Right kidney (tissue), 9 donors: ENCODE data around the gene MYOG.

Source experiments
- DNase-seq: peaks from one replicate; pipeline ENCODE4 v3.0.0-alpha.2; 2016
- long read RNA-seq, 8 donors: transcript quantifications; one replicate each; lab custom pipeline, GENCODE V29; 2026

The MYOG gene
- long read RNA-seq, donor 1, result 0 reads
- long read RNA-seq, donor 2, result 0 reads
- long read RNA-seq, donor 3, result 0 reads
- long read RNA-seq, donor 4, result 0 reads
- long read RNA-seq, donor 5, result 0 reads
- long read RNA-seq, donor 6, result 0 reads
- long read RNA-seq, donor 7, partial matches to known transcripts, result 0 of 3 reads
- long read RNA-seq, donor 7, other reads (novel, unspliced or antisense), result 0 of 3 reads
- long read RNA-seq, donor 8, result 0 reads

DNA sequence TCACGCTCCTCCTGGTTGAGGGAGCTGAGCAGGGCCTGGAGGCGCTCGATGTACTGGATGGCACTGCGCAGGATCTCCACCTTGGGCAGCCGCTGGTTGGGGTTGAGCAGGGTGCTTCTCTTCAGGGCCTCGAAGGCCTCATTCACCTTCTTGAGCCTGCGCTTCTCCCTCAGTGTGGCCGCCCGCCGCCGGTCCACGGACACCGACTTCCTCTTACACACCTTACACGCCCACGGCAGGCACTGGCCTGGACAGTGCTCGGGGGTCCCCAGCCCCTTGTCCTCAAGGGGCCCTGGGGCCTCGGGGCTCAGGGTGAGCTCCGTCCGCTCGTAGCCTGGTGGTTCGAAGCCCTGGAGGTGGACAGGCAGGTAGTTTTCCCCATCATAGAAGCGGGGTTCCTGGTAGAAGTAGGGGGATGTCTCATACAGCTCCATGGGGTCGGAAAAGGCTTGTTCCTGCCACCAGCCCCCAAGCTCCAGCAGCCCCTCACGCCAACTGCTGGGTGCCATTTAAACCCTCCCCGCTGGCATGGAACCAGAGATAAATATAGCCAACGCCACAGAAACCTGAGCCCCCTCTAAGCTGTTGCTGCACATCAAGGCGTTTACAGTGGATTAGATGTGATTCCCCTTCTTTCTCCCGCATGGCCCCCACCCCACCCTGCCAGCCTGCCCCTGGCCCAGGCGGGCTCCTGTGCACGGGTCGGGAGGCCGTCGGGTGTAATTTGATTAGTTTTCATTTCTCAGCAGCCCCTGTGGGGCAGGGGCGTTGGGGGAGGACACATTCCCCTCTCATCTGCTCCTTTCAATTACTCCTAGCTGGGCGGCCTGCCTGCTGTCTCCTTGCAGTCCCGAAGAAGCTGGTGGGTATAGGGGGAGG lies at the start of gene MYOG:
TSS of gene MYOG (minus strand) at position 485 of the 879 bp plus-strand sequence. CDS start at position 434, 51 bp downstream.
- no peak for DNase-seq

DNA sequence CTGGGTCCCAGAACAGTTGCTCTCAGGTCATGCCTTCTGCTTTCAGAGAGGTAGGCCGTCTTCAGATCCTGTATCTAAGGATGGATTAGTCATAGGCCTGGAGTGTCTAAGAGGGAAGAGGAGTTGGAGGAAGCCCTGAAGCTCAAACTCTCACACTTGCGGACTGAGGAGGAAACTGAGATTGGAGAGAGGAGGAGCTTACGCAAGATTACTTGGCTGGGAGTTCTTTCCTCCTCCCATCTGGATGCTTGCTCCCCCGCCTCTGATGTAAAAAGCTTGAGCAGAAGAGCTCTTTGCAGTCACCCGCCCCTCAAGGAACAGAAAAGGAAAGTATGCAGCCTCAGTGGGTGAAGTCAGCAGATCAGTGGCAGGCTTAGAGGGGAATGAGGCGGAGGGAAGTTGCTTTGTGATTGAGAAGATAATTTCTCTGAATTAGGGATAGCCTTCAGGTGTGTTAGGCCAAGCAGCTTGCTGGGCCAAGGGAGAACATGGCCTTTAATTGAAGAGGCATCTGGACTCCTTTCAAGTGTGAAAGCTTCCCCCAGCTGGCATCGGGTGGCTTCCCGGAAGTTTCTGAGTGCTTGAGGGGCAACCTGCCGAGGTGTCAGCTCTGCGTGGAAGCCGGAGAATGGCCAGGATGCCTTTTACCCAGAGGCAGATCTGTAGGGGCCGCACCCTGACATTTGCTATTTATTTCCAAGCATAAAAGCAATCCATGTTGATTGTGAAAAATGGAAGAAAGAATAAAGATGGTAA lies 48.3 kb upstream of the MYOG start:
- no peak for DNase-seq

DNA sequence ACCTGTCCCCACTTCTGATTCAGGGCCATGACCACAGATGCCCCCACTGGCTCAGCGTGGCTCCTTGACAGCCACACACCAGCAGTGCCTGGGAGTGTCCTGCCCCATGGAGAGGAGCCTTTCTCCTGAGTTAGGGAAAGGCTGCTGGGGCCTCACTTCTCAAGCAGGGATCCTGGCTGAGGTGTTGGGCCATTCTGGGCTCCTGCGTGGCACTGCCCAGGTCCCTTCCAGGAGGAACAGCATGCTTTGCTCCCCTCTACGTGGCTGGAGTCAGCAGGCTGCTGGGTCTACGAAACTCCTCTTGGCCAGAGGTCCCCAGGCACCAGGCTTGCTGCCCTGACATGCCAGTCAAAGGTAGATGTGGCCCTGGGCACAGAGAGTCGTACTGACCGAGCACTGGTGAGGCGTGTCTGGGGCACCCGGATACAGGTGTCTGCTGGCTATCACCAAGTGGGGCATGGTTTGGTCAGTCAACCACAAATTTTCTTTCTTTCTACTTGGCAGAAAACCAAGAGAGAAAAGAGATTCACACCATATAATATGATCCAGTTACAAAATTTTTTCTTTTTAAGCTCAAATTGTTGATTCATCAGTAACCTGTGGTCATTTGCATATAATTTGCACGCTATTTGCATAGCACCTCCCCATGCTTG lies 45.9 kb upstream of the MYOG start:
- DNase-seq, result no peak

DNA sequence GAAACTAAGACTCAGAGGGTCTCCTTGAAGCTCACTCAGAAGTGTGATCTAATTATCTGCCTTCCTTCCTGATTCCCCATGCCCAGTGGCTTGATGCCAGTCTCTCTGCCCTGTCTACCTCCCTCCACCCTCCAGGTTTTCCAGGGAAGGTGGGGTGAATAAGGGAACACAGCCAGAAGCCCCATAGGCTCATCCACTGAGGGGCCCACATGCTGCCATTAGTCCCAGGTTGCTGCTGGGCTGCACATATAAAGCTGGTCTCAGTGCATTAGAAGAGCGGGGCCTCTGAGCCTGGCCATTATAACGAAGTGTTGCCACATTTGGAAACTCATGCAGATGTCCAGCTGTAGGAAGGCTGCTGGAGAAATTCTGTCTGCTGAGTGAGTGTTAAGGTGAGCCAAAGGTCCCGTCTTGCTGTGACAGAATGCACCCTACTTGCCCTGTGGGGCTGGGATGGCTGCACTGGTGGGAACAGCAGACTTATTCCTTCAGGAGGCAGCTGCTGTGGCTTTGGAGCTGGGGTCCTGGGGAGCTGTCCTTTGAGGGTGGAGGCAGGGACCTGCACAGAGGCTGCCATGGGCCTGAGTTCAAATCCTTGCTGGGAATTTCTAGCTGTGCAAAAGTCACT lies 44.7 kb upstream of the MYOG start:
- DNase-seq, result no peak

DNA sequence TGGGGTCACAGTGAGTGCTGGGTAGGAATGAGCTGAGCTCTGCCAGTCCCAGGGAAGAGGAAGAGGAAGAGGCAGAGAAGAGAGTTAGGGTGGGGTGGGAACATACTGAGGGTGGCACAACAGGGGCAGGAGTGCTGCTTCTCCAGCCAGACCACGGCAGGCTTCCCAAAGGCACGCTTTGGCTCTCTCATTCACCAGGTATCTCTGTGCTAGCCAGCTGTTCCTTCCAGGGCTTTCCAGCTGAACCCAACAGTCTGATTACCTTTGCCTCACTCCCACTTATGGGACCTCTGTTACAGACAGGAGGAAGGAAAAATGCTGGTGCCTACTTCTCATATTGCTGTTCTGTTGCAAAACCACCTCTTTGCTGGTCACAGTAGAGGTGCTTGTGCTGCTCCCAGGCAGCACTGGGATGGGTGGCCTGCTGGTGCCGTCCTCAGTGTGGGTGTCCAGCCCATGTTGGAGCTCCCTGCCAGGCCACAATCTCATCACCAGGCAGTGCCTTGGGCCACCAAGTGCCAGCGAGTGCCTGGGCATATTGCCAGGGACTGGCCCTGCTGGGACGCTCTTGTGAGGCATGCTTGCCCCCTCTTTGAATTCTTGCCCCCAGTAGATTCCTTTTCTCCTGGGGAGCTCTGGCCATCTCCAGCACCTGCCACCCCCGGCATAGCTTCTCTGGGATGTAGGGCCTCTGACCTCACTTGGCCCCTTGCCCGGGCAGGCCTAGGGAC lies 43.9 kb upstream of the MYOG start:
- no peak for DNase-seq

DNA sequence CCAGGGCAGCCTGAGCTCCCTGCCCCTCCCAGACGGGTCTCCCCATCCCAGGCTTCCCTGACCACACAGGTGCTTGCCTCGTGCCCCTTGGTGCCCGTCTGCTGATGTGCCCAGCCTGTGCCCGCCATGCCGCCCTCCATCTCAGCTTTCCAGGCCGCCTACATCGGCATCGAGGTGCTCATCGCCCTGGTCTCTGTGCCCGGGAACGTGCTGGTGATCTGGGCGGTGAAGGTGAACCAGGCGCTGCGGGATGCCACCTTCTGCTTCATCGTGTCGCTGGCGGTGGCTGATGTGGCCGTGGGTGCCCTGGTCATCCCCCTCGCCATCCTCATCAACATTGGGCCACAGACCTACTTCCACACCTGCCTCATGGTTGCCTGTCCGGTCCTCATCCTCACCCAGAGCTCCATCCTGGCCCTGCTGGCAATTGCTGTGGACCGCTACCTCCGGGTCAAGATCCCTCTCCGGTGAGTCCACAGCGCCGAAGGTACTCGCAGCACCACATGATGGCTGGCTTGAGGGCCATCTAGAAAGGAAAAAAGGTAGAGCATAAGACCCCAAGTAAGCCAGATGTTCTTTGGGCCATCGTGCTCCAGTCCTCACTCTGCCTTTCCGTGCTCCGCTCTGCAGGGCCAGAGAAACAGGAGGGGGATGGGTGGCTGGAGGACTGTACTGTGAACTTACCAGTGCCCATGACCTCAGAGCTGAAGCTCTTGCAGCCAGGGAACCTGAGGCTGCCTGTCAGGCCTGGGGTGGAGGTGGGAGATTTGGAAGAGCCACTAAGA lies 43.1 kb upstream of the MYOG start:
- no peak for DNase-seq

DNA sequence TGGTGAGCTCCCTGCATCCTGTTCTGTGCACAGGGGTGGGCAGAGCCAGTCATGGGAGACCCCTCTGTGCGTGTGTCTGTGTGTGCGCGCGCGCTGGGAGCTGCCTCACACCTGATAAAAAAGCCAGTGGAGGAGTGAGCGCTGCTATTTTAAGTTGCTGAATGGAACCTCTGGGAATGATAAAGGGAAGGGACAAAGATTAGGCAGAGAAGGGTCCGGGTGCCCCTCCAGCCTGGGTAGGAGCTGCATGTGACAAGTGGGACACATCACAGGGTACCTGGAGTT lies 42.6 kb upstream of the MYOG start:
- DNase-seq, result no peak

DNA sequence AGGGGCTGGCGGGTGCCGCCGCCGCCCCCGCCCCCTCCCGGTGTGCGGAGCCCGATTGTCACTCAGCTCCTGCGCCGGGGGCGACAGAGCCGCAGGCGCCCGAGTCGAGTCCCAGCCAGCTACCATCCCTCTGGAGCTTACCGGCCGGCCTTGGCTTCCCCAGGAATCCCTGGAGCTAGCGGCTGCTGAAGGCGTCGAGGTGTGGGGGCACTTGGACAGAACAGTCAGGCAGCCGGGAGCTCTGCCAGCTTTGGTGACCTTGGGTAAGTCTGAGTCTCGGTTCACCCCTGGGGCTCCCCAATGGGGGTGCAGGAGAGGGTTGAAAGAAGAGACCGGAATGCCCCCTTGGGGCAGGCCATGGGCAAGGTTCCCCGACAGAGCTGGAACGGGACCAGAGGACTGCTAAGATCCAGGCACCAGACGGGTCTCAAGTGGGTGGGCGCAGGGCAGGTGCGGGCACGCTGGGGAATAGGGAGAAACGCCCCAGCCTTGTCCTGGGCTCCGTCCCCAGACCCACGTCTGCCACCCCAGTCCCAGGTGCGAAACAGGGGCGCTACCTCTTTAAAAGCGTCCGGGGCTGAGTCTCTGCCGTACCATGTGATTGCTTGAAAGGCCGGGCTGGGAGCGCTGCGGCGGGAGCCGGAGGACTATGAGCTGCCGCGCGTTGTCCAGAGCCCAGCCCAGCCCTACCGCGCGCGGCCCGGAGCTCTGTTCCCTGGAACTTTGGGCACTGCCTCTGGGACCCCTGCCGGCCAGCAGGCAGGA lies 42.0 kb upstream of the MYOG start, which contains the start of gene ADORA1:
TSS of gene ADORA1 (plus strand) at position 61 of the 765 bp plus-strand sequence. CDS start 1,116 bp downstream, outside the sequence.
- DNase-seq, result peak; percentile 76

DNA sequence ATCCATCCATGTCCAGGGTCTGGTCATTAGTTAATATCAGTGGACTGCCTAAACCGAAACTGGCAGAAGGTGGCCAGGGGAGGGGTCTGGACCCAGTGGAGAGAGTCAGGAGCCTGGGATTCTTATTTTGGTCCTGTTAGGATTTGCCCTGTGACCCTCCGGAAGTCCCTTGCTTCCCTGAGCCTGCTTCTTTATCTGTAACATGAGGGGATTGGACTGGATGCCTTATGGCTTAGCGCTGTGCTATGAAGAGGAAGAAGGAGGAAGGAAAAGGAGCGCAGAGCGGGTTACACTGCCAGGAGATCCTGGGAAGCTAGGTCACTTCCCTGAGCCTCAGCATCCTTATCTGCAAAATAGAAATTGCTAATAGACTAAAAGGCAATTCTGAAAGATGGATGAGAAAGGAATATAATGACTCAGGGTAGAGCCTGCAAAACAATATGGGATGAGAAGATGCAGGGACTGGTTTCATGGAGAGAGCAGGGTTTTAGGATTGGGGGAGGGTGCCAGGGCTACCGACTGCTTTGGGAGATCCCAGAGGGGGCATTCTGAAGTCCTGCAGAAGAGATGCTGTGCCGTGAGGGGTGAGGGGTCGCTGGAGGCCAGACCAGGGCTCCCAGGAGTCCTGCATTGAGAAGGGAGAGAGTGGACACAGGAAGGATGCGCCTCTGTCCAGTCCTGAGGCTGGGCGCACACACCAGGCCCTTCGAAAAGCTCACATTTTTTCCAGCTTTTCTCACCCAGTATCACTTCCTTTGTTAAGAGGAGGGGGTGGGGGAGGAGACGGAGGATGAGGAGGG lies 41.3 kb upstream of the MYOG start:
- DNase-seq, result no peak

DNA sequence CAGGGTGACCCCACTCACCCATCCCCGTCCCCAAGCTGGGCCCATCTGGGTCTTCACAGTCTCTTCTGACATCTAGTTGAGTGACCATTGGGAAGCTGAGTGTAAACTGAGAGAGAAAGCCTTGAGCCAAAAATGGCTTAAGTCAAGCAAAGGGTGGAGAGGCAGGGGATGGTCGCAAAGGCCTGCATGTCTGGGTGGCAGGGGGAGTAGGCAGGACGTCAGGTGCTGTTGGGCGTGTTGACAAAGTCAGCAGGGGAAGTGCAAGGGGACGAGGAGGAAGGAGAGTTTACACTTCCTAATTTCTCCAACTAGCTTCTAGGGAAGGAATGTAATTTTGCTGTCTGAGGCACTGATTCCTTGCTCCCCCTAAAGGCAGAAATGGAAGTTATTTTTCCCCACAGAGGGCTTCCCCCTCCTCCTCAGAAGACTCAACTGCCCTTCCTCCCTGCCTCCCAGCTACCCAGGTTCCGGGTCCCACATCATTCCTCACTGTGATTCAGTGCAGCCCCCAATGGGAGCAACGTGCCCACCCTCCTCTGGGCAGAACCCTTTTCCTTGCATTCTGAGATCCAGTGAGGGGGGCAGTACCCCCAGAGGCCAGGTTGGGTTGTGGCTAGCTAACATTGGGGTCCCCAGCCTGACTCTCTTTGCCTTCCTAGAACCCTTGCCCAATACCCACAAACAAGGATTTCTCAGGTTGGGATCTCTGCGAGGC lies 40.5 kb upstream of the MYOG start:
- no peak for DNase-seq

DNA sequence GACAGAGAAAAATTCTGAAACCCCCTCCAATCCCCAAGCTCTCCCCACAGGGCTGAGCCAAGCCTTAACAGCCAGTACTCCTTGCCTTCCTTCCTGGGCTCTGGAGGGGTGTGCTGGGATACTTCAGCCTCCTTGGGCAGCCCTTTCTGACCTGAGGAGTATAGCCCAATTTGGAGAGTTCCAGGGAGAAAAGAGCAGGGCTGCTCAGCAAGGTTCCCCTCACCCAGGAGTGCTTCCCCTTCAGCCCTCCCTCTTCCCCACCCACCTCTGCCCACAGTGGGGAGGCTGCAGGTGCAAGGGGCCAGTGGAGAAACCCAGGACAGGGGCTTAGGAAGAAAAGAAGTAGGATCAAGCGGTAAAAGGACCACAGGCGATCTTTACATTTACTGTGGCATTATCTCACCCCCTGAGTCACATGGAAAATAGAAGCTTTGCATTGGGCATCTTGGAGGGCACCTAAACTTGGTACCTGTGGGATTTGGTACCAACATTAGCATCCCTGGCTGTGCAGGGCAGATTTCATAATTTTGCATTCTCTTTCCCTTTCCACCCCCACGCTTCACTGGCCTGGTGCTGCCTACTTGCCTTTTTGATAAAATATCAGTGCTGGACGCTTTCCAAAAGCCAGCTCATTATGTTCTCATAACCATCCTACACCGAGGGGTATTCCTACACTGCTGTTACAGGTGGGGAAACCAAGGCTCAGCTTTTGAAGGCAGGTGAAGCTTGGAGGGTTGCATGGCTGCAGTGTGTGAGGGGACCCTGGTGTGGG lies 38.9 kb upstream of the MYOG start:
- no peak for DNase-seq

DNA sequence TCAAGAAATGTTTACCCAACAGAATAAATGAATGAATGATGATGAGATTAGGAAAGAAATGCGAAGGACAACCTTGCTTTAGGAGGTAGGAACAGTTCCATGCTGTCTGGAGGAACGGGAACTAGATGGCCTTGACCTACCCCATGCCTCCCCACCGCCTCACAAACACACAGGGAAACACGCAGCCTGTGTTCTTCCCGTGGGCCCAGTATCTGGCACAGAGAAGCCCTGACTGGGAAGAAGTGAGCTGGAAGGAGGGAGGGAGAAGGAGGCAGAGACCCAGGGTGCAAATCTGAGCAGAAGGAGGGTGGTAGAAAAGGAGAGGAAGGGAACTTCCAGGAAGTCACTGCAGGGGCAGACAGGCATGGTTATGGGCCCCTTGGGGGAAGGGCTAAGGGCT lies 38.2 kb upstream of the MYOG start:
- no peak for DNase-seq

DNA sequence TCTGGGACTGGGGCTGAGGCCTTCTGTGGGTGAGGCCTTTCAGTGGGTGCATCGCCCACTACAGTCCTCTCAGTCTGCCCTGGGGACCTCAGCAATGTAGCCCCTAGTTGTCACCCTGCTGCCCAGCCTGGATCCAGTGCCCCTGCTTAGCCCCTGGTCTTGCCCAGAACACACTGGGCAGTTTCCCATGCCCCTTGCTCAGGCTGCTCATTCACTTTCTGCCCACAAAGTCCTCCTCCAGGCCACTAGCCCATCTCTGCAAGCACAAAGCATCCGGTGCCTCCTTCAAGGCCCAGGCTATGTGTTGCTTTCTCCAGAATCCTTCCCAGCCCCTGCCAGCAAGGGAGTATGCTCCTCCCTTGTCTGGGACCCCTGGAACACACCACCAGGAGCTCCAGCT lies 36.3 kb upstream of the MYOG start:
- DNase-seq, result no peak

DNA sequence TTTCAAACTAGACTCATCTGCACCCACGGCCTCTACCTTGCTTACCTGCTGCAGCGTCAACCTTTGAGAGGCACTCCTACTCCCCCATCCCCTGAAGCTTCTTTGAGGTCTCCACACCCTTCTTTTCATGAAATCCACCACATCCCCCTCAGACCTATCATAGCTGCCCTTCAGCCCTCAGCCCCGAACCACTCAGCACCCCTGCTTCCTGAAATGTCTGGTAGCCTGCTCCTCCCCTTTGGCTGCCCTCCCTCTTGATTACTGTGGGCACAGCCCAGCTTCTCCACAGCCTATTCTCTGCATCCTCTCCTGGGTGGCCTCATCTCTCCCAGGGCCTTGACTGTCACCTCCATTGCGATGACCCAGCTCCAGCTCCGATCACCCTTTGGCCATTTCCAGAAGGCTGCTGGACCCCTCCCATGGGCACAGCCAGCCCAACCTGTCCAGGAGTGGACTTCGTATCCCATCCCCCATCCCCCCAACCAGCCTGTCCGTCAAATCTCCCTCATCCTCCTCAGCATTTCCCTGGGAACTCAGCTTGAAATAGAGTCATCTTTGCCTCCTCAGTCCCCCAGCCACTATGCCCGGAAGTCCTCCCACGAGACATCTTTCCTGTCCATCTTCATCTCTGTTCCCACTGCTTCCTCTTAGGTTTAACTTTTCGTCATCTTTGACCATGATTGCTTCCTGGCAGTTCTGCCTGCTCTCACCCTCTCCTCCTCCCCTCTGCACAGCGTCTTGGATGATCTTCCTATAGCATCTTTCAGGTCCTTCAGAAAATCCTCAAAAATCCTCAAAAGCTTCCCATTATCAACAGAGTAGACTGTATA lies 35.6 kb upstream of the MYOG start:
- DNase-seq, result no peak

DNA sequence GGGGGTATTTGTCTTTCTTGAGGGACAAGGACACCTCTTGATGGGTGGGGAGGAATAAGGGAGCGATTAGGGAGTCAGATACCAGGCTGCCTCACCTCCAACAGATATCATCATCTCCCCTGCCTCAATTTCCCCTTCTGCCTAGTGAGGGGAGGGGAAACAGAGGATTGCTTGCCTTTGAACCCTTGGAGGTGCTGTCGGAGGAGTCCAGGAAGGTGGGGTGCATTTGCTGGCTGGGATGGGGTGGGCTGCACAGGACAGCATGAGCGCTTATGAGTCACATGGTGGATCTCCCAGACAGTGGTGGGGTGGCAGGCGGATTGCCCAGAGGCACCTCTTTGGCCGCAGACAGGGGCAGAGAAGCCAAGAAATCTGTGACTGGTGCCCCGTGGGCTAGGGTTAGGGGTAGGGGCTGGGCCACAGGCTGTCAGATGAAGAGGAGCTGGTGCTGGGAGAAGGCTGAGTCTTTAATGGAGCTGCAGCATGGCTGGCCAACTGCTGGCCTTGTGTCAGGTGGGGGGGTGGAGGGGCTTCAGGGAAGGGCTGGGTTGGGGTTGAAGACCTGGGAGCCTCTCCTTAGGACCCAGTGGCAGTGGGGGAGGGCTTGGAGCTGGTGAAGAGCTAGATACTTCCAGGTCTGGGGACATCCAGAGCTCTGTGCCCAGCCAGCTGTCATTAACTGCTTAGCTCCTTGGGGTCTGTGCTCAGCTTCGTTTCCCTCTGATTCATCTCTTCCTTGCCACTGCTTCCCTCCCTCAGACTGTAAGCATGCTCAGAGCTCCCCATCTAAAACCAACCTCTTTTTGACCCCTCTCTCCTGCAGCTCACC lies 34.7 kb upstream of the MYOG start:
- DNase-seq, result no peak
